ENCODE data around the gene MS4A6A.
"Not testable (repeated sequence)": the region's sequence is repeated elsewhere in the genome, so short reads cannot be mapped to it uniquely, and the experiment has no call there.

The MS4A6A gene

GRCh38 chr11:60184824-60185511, 2.1 kb upstream of the MS4A6A start:
- no peak for DNase-seq (ENCODE audit: low read depth, low spot score)

- DNase-seq (ENCODE audit: low read depth, low spot score), result no peak
Measured at GRCh38 chr11:60183591-60184205, 815 bp upstream of the MS4A6A start.

GRCh38 chr11:60175860-60176275, 7.0 kb downstream of the MS4A6A start:
- DNase-seq (ENCODE audit: low read depth, low spot score), result no peak

GRCh38 chr11:60172011-60172410, 10.9 kb downstream of the MS4A6A start:
- no peak for DNase-seq (ENCODE audit: low read depth, low spot score)

- DNase-seq (ENCODE audit: low read depth, low spot score), result no peak
Measured at GRCh38 chr11:60170566-60170965, 12.3 kb downstream of the MS4A6A start.

GRCh38 chr11:60169264-60169915, 13.5 kb downstream of the MS4A6A start:
- DNase-seq (ENCODE audit: low read depth, low spot score), result no peak

- no peak for DNase-seq (ENCODE audit: low read depth, low spot score)
Measured at GRCh38 chr11:60168306-60168705, 14.6 kb downstream of the MS4A6A start.

GRCh38 chr11:60165951-60166350, 16.9 kb downstream of the MS4A6A start:
- no peak for DNase-seq (ENCODE audit: low read depth, low spot score)

GRCh38 chr11:60165538-60165937, 17.3 kb downstream of the MS4A6A start:
- no peak for DNase-seq (ENCODE audit: low read depth, low spot score)

- no peak for DNase-seq (ENCODE audit: low read depth, low spot score)
Measured at GRCh38 chr11:60164550-60165075, 18.3 kb downstream of the MS4A6A start.

- no peak for DNase-seq (ENCODE audit: low read depth, low spot score)
Measured at GRCh38 chr11:60161766-60162165, 21.1 kb downstream of the MS4A6A start.

- no peak for DNase-seq (ENCODE audit: low read depth, low spot score)
Measured at GRCh38 chr11:60161107-60161506, 21.8 kb downstream of the MS4A6A start.

GRCh38 chr11:60159868-60160267, 23.0 kb downstream of the MS4A6A start:
- DNase-seq (ENCODE audit: low read depth, low spot score), result no peak

GRCh38 chr11:60159284-60159683, 23.6 kb downstream of the MS4A6A start:
- no peak for DNase-seq (ENCODE audit: low read depth, low spot score)

GRCh38 chr11:60158636-60159035, 24.2 kb downstream of the MS4A6A start:
- no peak for DNase-seq (ENCODE audit: low read depth, low spot score)

GRCh38 chr11:60155931-60156330, 27.0 kb downstream of the MS4A6A start:
- DNase-seq (ENCODE audit: low read depth, low spot score), result no peak

GRCh38 chr11:60152727-60153126, 30.2 kb downstream of the MS4A6A start:
- DNase-seq (ENCODE audit: low read depth, low spot score), result not testable (repeated sequence)

GRCh38 chr11:60150279-60150678, 32.6 kb downstream of the MS4A6A start:
- DNase-seq (ENCODE audit: low read depth, low spot score), result no peak

GRCh38 chr11:60145677-60146076, 37.2 kb downstream of the MS4A6A start:
- no peak for DNase-seq (ENCODE audit: low read depth, low spot score)

GRCh38 chr11:60143768-60144167, 39.1 kb downstream of the MS4A6A start:
- DNase-seq (ENCODE audit: low read depth, low spot score), result no peak

GRCh38 chr11:60133917-60134316, 49.0 kb downstream of the MS4A6A start:
- no peak for DNase-seq (ENCODE audit: low read depth, low spot score)

GRCh38 chr11:60131912-60132311, 51.0 kb downstream of the MS4A6A start:
- no peak for DNase-seq (ENCODE audit: low read depth, low spot score)

GRCh38 chr11:60130496-60130895, 52.4 kb downstream of the MS4A6A start:
- no peak for DNase-seq (ENCODE audit: low read depth, low spot score)
